ENCODE measurements around the gene CPLX1.

DNA sequence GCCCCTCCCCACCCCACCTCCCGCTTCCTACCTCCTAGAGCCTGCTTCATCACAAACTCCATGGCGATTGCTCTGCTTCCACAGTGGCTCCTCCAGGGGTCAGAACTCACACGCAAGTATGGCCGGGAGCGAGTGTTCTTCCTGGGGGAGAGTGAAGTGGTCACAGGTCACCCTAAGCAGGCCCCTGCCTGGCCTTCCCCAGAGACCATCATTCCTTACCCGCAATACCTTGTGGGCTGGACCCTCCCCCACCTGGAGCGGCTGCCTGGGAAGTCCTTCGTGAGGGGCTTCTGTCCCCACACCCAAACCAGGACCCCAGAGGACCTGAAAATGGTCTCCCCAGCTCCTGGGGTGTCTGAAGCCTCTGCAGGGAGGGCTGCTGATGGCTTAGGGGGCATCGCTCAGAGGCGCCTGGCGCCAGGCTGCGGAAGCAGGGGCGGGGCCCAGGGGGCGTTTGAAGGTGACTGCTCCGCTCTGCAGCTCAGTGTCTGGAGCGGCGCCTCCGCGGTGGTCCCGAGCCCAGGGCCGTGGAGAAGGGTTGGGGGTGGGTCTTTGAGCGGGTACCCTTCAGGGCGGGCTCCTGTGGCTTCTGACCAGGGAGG is 1.4 kb downstream of the CPLX1 start:
- TF ChIP-seq, protein P1, sequence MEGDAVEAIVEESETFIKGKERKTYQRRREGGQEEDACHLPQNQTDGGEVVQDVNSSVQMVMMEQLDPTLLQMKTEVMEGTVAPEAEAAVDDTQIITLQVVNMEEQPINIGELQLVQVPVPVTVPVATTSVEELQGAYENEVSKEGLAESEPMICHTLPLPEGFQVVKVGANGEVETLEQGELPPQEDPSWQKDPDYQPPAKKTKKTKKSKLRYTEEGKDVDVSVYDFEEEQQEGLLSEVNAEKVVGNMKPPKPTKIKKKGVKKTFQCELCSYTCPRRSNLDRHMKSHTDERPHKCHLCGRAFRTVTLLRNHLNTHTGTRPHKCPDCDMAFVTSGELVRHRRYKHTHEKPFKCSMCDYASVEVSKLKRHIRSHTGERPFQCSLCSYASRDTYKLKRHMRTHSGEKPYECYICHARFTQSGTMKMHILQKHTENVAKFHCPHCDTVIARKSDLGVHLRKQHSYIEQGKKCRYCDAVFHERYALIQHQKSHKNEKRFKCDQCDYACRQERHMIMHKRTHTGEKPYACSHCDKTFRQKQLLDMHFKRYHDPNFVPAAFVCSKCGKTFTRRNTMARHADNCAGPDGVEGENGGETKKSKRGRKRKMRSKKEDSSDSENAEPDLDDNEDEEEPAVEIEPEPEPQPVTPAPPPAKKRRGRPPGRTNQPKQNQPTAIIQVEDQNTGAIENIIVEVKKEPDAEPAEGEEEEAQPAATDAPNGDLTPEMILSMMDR (conservative IDR thresholded peaks at IDR 0.05): no peak
- no peak for TF ChIP-seq EZH2 (IDR thresholded peaks at IDR 0.05; ENCODE audit: low read depth)

Data from PC-9 (cell line).